Vagina (tissue), 2 donors: ENCODE measurements around the gene ITPR3. TPM values are rescaled to one million over a fixed set of nuclear protein-coding genes. Genes with fewer than 3 reads are reported as not detected.

ENCODE experiments used
- DNase-seq, 2 donors: peaks; one replicate each; pipeline ENCODE4 v3.0.0-alpha.2; 2017; ENCODE audit errors: extremely low spot score in 2 of 2
- H3K27ac ChIP-seq: fragments of 200-600 bp; sonication (generic); one replicate; pipeline ENCODE4 v1.5.1; 2019
- H3K27me3 ChIP-seq: fragments of 200-600 bp; sonication (generic); one replicate; pipeline ENCODE4 v1.5.1; 2019
- H3K36me3 ChIP-seq, 2 donors: fragments of 200-600 bp; sonication (generic); one replicate each; pipeline ENCODE4 v1.5.1; 2017 to 2019
- H3K4me1 ChIP-seq: fragments of 200-600 bp; sonication (generic); one replicate; pipeline ENCODE4 v1.5.1; 2019
- H3K4me3 ChIP-seq, 2 donors: fragments of 200-600 bp; sonication (generic); 1 replicate in 1 of 2; 2 replicates in 1 of 2; pipeline ENCODE4 v1.5.1; 2016 to 2019
- H3K9me3 ChIP-seq: fragments of 200-600 bp; sonication (generic); one replicate; pipeline ENCODE4 v1.5.1; 2019
- CTCF ChIP-seq, 3 experiments: fragments of 450-650 bp in 2 of 3; fragments of 200-600 bp in 1 of 3; sonication (generic) in 1 of 3; IDR thresholded peaks; one replicate each; pipeline ENCODE4 v1.5.1; 2017 to 2019; ENCODE audit warnings: antibody characterized with exemption in 3 of 3, mild to moderate bottlenecking in 2 of 3, moderate library complexity in 2 of 3
- POLR2A ChIP-seq, 2 donors: fragments of 450-650 bp; IDR thresholded peaks; one replicate each; pipeline ENCODE4 v1.6.1; 2017; ENCODE audit warnings: antibody characterized with exemption in 2 of 2, mild to moderate bottlenecking in 2 of 2, moderate library complexity in 2 of 2
- POLR2AphosphoS5 ChIP-seq, 2 donors: sonication (generic); formaldehyde crosslinking; IDR thresholded peaks; one replicate each; pipeline ENCODE4 v1.9.0; 2017; ENCODE audit warnings: antibody characterized with exemption in 2 of 2, mild to moderate bottlenecking in 2 of 2, low read depth in 1 of 2; ENCODE audit not compliant: insufficient read depth in 1 of 2
- intact Hi-C: fragments of 100-400 bp; cut with DNase I; formaldehyde crosslinking; loops from one replicate; pipeline ENCODE4 v1.15.1; 2023
- total RNA-seq: library from RNA; depleted of rRNA; stranded (reverse); fragments of >200 nt; gene quantifications from one replicate; pipeline ENCODE4 v1.2.3, GENCODE V29; 2016

The ITPR3 gene
- total RNA-seq, 1 donor from 2014 or later = 50.1 TPM

- no peak for DNase-seq
- H3K36me3 ChIP-seq = peaks cover 0 to 57% of the 10 kb centered on the region in 2 donors
- no peaks in the 10 kb centered on the region for H3K27me3 ChIP-seq
- no peak overlapping the region for H3K4me3 ChIP-seq
- no peak for TF ChIP-seq POLR2A (IDR thresholded peaks at IDR 0.05)
- peak in 1 of 2 donors; percentile 8 for TF ChIP-seq POLR2AphosphoS5 (IDR thresholded peaks at IDR 0.05; ENCODE audit: insufficient read depth in 1 of 2, low read depth in 1 of 2)
- TF ChIP-seq CTCF (IDR thresholded peaks at IDR 0.05) = no peak
- no peaks in the 10 kb centered on the region for H3K9me3 ChIP-seq
- intact Hi-C loops = no loop called here
- peak overlapping the region; percentile 63 for H3K27ac ChIP-seq
- peaks cover 37% of the 10 kb centered on the region for H3K4me1 ChIP-seq
These were observed 71.1 kb downstream of the ITPR3 start for GRCh38 chr6:33692078-33692759.

GRCh38 chr6:33692760-33693158 lies 71.6 kb downstream of the ITPR3 start:
- Histone ChIP-seq H3K27me3 (no peaks in the 10 kb centered on the region), H3K4me3 (no peak overlapping the region), H3K9me3 (no peaks in the 10 kb centered on the region), H3K4me1 (peaks cover 43% of the 10 kb centered on the region), H3K36me3 (peaks cover 0 to 51% of the 10 kb centered on the region in 2 donors), H3K27ac (peak overlapping the region; percentile 83)
- TF ChIP-seq POLR2AphosphoS5 (IDR thresholded peaks at IDR 0.05; ENCODE audit: insufficient read depth in 1 of 2, low read depth in 1 of 2) (no peak), POLR2A (IDR thresholded peaks at IDR 0.05) (no peak), CTCF (IDR thresholded peaks at IDR 0.05) (no peak)
- intact Hi-C loops = no loop called here
- no peak for DNase-seq

- TF ChIP-seq CTCF (IDR thresholded peaks at IDR 0.05) = no peak
- no peak for TF ChIP-seq POLR2AphosphoS5 (IDR thresholded peaks at IDR 0.05; ENCODE audit: insufficient read depth in 1 of 2, low read depth in 1 of 2)
- TF ChIP-seq POLR2A (IDR thresholded peaks at IDR 0.05) = no peak
- Histone ChIP-seq H3K9me3 (no peaks in the 10 kb centered on the region), H3K4me3 (no peak overlapping the region), H3K27me3 (no peaks in the 10 kb centered on the region), H3K27ac (peak overlapping the region; percentile 83), H3K4me1 (peaks cover 49% of the 10 kb centered on the region), H3K36me3 (peaks cover 0 to 44% of the 10 kb centered on the region in 2 donors)
- DNase-seq = no peak
- intact Hi-C loops = no loop called here
These were observed 72.3 kb downstream of the ITPR3 start for GRCh38 chr6:33693186-33694105.

- Histone ChIP-seq H3K27me3 (no peaks in the 10 kb centered on the region), H3K27ac (peak overlapping the region; percentile 83), H3K36me3 (peaks cover 0 to 34% of the 10 kb centered on the region in 2 donors), H3K9me3 (no peaks in the 10 kb centered on the region), H3K4me1 (peaks cover 56% of the 10 kb centered on the region), H3K4me3 (no peak overlapping the region)
- no peak for DNase-seq
- TF ChIP-seq POLR2A (IDR thresholded peaks at IDR 0.05) (no peak), CTCF (IDR thresholded peaks at IDR 0.05) (no peak), POLR2AphosphoS5 (IDR thresholded peaks at IDR 0.05; ENCODE audit: insufficient read depth in 1 of 2, low read depth in 1 of 2) (no peak)
- intact Hi-C loops = no loop called here
These were observed 73.3 kb downstream of the ITPR3 start for GRCh38 chr6:33694401-33694931.
